Skeletal muscle cell (primary cell): ENCODE results near the gene PCDHA1.

Experiments
- DNase-seq: peaks from one replicate; pipeline ENCODE4 v3.0.0-alpha.2; 2010; ENCODE audit warnings: low read depth
- H3K4me3 ChIP-seq: 2 replicates; pipeline ENCODE4 v1.5.1; 2011; ENCODE audit warnings: low read depth, mild to moderate bottlenecking, control low read depth, low read length, moderate library complexity

PCDHA1 gene

DNA sequence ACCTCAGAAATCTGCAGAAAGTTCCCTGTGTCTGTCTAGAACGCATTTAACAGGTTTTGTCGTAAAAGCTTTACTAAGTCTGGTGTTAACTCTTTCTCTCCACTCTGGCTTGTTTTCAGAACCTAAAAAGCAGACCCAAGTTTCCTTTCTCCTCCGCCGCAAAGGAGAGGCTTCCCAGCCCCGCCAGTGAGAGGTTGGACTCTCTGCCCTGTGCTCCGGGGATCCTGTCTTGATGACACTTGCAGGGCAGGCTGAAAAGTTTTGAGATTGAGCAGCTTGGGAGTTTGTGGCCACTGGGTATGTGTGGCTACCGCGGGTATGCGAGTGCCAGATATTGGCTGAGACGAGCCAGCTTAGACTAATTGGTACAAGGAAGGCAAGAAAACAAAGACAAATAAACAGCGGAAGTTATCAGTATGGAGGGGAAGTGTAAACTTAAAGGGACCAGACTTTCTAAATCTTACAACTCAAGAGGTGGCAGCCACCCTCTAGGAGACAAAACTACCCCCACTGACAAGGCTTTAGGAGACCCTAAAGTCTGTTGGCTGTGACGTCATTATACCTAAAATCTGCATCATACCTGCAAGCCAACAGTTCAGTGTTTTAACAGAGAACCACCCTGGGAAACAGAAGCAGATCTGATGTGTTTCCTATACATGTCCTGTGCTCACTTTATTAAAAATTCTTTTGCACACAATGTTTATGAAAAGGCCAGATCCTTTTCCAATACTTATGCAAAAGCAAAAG, 224.3 kb downstream of the PCDHA1 start:
- no peak overlapping the region for H3K4me3 ChIP-seq

DNA sequence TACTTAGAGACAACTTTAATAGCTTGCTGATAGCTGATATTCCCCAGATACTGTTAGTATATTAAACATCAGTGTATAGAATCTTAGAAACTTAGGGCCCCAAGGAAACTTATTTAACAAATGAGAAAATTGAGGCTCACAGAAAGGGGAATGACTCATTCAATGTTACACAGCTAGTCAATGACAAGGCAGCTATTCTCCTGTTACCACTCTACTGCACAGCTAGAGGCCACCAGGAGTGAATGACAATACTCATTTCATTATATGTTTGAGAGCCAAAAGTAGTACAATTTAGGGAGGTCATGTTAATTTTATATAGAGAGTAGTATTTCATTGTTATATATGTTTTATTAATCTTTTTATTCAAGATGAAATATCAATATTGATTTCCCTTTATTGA, 232.0 kb downstream of the PCDHA1 start:
- H3K4me3 ChIP-seq = no peak overlapping the region
- DNase-seq = no peak

More for the DNA sequence above, 224.3 kb downstream of the PCDHA1 start:
- no peak for DNase-seq

DNA sequence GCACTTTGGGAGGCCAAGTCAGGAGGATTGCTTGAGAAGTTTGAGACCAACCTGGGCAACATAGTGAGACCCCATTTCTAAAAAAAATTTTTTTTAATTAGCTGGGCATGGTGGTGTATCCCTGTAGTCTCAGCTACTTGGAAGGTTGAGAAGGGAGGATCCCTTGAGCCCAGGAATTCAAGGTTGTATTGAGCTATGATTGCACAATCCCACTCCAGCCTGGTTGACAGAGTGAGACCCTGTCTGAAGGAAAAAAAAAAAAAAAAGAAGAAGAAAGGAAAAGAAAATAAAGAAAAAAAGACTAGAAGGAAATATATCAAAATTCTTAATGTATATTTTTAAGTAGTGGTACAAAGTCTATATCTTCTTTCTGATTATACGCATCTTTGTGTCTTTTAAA, 236.4 kb downstream of the PCDHA1 start:
- DNase-seq = no peak
- no peak overlapping the region for H3K4me3 ChIP-seq

DNA sequence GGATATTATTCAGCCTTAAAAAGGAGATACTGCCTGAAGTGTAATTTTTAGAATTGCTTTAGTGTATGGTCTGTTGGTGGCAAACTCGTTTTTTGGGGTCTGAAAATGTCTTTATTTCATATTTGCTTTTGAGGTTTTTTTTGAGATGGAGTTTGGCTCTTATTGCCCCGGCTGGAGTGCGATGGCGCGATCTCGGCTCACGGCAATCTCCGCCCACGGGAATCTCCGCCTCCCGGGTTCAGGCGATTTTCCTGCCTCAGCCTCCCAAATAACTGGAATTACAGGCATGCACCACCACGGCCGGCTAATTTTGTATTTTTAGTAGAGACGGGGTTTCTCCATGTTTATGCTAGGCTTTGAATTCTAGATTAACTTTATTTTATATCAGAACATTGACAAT, 245.1 kb downstream of the PCDHA1 start:
- DNase-seq = no peak
- no peak overlapping the region for H3K4me3 ChIP-seq

DNA sequence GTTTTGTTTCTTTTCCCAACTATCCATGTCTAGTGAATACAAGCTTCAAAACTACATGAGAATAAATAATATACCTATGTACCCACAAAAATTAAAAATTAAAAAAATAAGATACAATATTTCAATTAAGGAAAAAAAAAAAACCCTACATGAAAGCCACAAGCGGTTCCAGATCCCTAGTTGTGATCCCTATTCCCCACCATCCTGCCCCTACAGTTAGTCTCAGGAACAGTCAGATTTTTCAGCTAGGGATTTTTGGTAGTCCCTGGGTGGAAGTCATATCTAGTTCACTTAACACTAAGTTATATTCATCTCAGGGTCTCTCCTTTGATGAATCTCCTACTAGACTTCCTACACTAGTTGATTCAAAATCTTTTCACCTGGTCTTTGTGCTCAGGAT, 246.7 kb downstream of the PCDHA1 start:
- no peak overlapping the region for H3K4me3 ChIP-seq

DNA sequence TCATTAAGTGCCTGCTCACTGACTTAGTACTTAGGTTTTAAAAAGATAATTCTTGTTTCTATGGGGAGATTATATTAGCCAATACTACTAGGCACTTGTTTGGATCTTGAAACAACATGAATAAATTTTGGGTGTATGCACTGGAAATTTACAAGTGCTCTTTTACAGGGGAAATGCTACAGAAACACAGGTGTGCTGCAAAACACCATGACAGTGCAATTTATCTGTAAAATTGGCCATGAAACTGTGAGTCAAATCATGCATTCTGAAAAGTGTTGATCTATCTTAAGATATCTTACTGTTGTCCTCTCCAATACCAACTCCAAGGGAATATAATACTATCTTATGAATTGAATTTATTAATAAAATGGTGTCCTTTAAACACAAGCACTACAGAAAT, 253.1 kb downstream of the PCDHA1 start:
- DNase-seq = no peak
- no peak overlapping the region for H3K4me3 ChIP-seq

More for the DNA sequence above, 246.7 kb downstream of the PCDHA1 start:
- no peak for DNase-seq

DNA sequence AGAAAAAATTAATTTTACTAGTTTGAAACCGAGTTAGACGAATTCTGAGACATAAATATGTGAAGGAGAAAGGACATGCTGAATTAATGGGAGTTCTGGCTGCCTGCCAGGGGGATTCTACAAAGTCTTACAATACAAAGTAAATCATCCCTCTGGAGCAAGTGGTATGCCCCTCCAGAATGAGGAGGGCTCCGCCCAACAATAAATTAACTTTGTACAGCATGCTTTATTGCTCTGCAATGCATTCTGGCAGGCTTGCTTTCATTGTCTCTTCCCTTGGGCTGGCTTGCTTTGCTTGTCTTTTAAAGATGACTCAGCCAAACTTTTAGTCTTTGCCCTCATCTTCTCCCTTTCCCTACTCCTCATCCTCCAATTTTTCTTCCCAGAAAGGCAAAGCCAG, 253.6 kb downstream of the PCDHA1 start:
- no peak overlapping the region for H3K4me3 ChIP-seq
- DNase-seq = no peak

DNA sequence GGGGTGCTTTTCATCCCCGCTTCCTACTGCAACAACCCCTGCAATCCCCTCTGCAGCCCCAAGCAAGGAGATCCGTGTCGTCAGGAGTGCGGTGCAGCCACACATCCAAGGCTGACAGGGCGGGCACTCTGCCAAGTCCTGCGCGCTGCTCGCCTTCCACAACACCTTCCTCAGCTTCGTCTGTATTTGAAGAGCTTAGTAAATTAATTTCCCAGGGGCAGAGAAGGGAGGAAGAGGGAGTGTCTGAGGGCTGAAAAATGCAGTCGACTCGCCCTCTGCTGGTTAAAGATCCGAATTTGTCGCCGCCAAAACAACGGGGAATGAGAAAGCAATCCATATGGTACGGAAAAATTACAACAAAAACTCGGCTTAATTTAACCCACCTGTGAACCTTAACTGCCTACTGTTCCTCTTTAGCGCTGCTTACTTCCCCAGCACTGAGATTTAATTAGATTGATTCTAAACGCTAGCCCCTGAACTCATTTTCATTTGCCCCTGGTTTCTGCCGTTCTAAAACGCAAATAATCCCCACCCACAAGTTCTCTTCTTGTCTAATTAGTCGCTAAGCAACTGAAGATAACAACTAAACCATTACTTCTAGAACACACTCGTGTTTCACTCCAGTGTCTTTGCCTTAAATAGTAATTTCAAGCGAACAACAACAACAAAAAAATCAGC, 254.3 kb downstream of the PCDHA1 start:
- no peak overlapping the region for H3K4me3 ChIP-seq
- DNase-seq = no peak

DNA sequence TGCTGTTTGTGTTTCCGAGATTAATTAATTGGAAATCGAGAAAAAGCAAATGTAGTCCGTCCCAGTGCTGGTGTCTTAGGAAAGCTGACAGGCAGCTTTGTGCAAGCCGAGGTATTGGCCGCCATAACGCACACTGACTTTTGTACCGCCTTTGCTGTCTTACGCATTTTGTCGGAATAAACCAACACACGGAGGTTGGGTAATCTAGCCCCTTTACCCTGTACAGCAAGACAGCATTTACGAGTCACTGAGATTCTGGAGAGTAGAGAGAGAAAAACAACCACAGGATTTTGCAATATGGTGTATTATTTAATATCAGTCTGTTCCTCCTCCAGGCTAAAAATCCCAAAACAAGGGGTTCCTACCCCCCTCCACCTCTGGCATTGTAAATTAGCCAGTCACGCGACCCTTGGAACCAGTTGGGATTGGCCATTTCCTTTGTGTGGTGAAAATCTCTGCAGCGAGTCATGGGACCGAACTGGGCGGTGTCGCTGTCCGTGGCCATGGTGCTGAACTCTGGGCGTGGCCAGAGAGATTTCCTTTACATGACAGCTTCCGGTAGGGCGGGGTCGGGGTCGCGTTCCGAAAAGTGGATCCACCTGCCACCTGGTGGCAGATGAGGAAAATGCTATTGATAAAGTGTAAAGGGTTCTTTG, 255.0 kb downstream of the PCDHA1 start:
- H3K4me3 ChIP-seq = no peak overlapping the region
- DNase-seq = no peak

DNA sequence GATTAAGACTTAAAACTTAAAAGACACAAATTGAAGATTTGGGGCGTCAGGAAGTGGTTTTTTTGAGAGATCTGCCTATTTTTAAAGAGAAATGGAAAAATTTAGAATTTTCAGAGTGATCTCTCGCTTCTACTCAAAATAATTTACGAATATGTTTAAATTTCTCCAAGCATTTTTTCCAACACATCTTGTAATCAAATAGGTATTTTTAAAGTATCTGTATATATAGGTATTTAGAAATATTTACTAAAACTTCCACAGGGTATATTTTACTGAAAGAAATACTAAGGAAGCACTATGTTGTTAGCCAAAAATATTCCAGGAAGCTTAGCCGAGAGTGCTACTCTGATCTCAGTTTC, 255.5 kb downstream of the PCDHA1 start:
- no peak overlapping the region for H3K4me3 ChIP-seq
- DNase-seq = no peak

DNA sequence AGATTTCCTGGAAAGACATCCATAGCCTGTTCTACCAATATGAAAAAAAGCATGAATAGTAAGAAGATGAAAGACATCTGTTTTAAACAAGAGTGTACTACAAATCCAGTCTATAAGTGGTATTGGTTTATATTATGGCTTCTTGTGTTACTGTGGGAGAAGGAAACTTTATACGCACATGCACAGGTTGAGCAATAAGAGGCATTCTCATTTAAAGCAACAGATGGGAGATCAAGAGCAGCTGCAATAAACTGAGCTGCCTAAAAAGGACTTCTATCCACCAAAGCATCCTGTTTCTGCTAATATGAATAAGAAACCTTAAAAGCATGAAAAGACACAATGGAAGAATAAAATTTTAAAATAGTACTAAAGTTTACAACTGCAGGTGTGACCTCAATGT, 256.6 kb downstream of the PCDHA1 start:
- no peak for DNase-seq
- H3K4me3 ChIP-seq = no peak overlapping the region

DNA sequence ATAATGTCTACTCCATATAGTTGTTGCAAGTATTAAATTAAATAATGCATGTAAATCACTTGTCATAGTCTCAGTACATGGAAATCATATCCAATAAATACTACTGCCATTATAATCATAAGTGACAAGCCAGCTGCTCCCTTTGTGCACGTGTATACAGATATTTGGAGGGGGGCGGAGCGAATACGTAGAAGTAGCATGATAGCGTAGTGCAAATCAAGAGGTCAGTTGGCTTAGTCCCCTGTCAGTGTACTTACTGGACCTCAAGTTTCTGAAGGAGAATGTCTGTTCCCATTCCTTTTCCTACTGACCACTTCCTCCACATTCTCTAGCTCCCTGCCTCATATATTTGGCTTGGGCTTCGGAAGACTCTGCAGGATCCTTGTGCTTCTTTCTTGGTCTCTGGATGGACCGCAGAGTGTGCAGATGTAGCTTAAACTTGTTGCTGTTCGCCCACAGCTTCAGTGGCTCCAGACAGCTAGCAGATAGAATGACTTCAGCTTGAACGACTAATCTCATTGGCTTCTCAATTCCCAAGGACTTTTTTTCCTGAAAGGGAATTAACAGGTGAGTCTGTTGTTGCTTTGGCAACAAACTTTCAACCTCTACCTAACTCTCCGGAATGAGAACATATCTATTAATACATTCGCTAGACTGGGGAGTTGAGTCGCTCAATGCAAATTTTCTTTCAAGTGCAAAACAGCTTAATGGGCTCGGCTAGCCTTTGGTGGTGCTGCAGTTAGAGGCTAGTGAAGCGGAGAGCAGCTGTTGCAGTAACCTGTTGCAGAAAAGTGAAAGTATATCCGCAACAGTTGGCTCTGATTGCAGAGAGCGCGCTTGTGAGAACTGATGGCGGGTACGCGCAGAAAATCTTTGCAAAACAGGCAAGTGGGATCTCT, 264.9 kb downstream of the PCDHA1 start, which contains the start of gene PCDHB1:
Gene PCDHB1 (plus strand): TSS at position 753 of the 899 bp plus-strand sequence. CDS start 97 bp downstream, at position 850.
- no peak for DNase-seq
- H3K4me3 ChIP-seq = peak within 1 kb of the TSS; percentile 13

DNA sequence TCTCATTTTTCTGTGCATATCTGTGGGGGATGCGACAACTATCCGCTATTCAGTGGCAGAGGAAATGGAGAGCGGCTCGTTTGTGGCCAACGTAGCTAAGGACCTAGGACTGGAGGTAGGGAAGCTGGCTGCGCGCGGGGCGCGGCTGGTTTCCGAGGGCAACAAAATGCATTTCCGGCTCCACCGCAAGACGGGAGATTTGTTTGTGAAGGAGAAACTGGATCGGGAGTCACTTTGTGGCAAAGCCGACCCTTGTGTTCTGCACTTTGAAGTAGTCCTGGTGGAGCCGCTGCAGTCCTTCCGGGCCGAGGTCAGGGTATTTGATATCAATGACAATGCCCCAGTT, 265.6 kb downstream of the PCDHA1 start:
- peak overlapping the region; percentile 13 for H3K4me3 ChIP-seq
- DNase-seq = no peak
